ENCODE data around the gene SHQ1. TPM values are rescaled to one million over a fixed set of nuclear protein-coding genes. Genes with fewer than 3 reads are reported as not detected.

Gene SHQ1
- total and polyA plus RNA-seq, 9 of the 15 experiments (the other 6 are each of a cell fraction or from before 2014, with no cell fraction given), result 9.2 to 25.0 (median 14.1) TPM

- 56% methylated on average over 5 of the region's 10 CpGs for WGBS (ENCODE audit: insufficient coverage, low coverage, missing lambda C conversion rate)
- no peaks in the 10 kb centered on the region for H3K79me2 ChIP-seq (ENCODE audit: control insufficient read depth, insufficient read depth, low read length)
- H3K4me3 ChIP-seq, result no peak overlapping the region
- FAIRE-seq (no peak), DNase-seq (ENCODE audit: extremely low read depth in 1 of 4, low spot score in 3 of 4) (no peak), ATAC-seq (no peak)
- H3K4me1 ChIP-seq (replicated peaks in 1 of 2; ENCODE audit: control insufficient read depth in 2 of 2, insufficient read depth in 2 of 2, low read length in 2 of 2), result peaks cover 0 to 2% of the 10 kb centered on the region in 2 experiments; a peak in 2 of 5 replicates
- H3K9me1 ChIP-seq (ENCODE audit: control insufficient read depth, insufficient read depth, low read length), result no peaks in the 10 kb centered on the region
- no peak for TF ChIP-seq TGIF2 (CRISPR knock-in tag; IDR thresholded peaks at IDR 0.05)
- TF ChIP-seq CBX3 (IDR thresholded peaks at IDR 0.05; ENCODE audit: borderline replicate concordance in 1 of 2, low read length in 2 of 2), result no peak
- no peak for TF ChIP-seq DNMT1 (IDR thresholded peaks at IDR 0.05)
- no peak for TF ChIP-seq L3MBTL2 (IDR thresholded peaks at IDR 0.05)
- no peak for TF ChIP-seq ZNF232 (CRISPR knock-in tag; IDR thresholded peaks at IDR 0.05)
- no peak for TF ChIP-seq DIDO1 (tag; IDR thresholded peaks at IDR 0.05; ENCODE audit: low read depth)
- TF ChIP-seq GMEB1 (CRISPR knock-in tag; IDR thresholded peaks at IDR 0.05), result no peak
- TF ChIP-seq TBL1XR1 (IDR thresholded peaks at IDR 0.05; ENCODE audit: low read length in 2 of 2), result no peak
- no peak for TF ChIP-seq STAT5B (CRISPR knock-in tag; IDR thresholded peaks at IDR 0.05)
- no peak for TF ChIP-seq TAL1 (IDR thresholded peaks at IDR 0.05)
- no peak for TF ChIP-seq ZNF277 (CRISPR knock-in tag; IDR thresholded peaks at IDR 0.05; ENCODE audit: borderline replicate concordance)
- no peak for TF ChIP-seq ZKSCAN1 (IDR thresholded peaks at IDR 0.05; ENCODE audit: low read depth, low read length)
- no peak for TF ChIP-seq DPF2 (IDR thresholded peaks at IDR 0.05)
- no peak for TF ChIP-seq ETS1 (conservative IDR thresholded peaks at IDR 0.05; ENCODE audit: control insufficient read depth, low read depth, low read length)
- no peak for TF ChIP-seq HIVEP1 (CRISPR knock-in tag; IDR thresholded peaks at IDR 0.05)
- H4K20me1 ChIP-seq (replicated peaks; ENCODE audit: control insufficient read depth, insufficient read depth, low read length), result no peaks in the 10 kb centered on the region
- no TSS peak for BruUV-seq (replicated peaks)
- intact Hi-C loops (cut with micrococcal nuclease) (no loop called here), in situ Hi-C loops (cut with MboI) (no loop called here)
- no peak overlapping the region for H3K9ac ChIP-seq (ENCODE audit: insufficient read depth in 1 of 2, low read depth in 2 of 2, low read length in 2 of 2)
- H2AFZ ChIP-seq (ENCODE audit: low read depth, low read length), result no peak overlapping the region
- CTCF ChIA-PET (ENCODE audit: low intra/inter-chr PET ratio), result no interaction called here
- POLR2A ChIA-PET, result interaction anchor here (1.4 kb wide), 1 partner anchor 20 kb away, joined by 4 read pairs; no protein-coding TSS in a partner anchor
- H3K27me3 ChIP-seq (ENCODE audit: control insufficient read depth in 2 of 2, insufficient read depth in 2 of 2, low read length in 2 of 2), result 0 out of 5 replicates have a peak, but pooled peaks cover 0 to 4% of the 10 kb centered on the region in 2 experiments
- H3K36me3 ChIP-seq (ENCODE audit: control insufficient read depth, insufficient read depth, low read length), result no peaks in the 10 kb centered on the region
- H3K9me3 ChIP-seq (replicated peaks; ENCODE audit: control insufficient read depth, insufficient read depth, low read depth, low read length), result no peaks in the 10 kb centered on the region
- H3K27ac ChIP-seq (ENCODE audit: extremely low read depth, low read depth, low read length), result no peak overlapping the region
- H3K4me2 ChIP-seq (ENCODE audit: insufficient read depth, low read length), result no peak overlapping the region
Measured at GRCh38 chr3:72724070-72724469, 124.2 kb downstream of the SHQ1 start.
